ENCODE data around the gene NAV1.
"Not testable (repeated sequence)": the region's sequence is repeated elsewhere in the genome, so short reads cannot be mapped to it uniquely, and the experiment has no call there.

Gene NAV1

GRCh38 chr1:201515062-201515750 is 23.7 kb upstream of the NAV1 start:
- Histone ChIP-seq H3K27ac (no peak overlapping the region), H3K36me3 (no peaks in the 10 kb centered on the region), H3K27me3 (ENCODE audit: insufficient read depth, low read depth, severe bottlenecking) (no peaks in the 10 kb centered on the region), H3K4me3 (ENCODE audit: low read depth, low read length) (no peak overlapping the region), H3K9me3 (ENCODE audit: severe bottlenecking) (no peaks in the 10 kb centered on the region)
- DNase-seq, result no peak
- TF ChIP-seq, protein P1, sequence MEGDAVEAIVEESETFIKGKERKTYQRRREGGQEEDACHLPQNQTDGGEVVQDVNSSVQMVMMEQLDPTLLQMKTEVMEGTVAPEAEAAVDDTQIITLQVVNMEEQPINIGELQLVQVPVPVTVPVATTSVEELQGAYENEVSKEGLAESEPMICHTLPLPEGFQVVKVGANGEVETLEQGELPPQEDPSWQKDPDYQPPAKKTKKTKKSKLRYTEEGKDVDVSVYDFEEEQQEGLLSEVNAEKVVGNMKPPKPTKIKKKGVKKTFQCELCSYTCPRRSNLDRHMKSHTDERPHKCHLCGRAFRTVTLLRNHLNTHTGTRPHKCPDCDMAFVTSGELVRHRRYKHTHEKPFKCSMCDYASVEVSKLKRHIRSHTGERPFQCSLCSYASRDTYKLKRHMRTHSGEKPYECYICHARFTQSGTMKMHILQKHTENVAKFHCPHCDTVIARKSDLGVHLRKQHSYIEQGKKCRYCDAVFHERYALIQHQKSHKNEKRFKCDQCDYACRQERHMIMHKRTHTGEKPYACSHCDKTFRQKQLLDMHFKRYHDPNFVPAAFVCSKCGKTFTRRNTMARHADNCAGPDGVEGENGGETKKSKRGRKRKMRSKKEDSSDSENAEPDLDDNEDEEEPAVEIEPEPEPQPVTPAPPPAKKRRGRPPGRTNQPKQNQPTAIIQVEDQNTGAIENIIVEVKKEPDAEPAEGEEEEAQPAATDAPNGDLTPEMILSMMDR (IDR thresholded peaks at IDR 0.05; ENCODE audit: low read depth, low read length), result no peak

DNA sequence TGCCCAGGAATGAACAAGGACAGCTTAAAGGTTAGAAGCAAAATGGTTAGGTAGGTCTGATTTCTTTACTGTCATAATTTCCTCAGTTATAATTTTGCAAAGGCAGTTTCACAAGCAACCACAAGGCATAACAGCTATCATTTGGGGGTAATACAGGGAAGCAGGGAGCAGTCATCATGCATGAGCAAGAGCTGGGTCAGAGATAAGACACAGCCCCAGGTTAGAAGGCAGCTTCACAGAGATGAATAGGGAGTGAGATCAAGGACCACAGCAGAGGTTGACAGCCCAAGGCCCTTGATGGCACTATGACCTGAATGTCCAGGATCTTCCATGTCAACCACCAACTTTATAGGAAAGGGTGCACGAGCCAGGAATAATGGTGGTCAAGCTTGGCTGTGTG is 23.0 kb upstream of the NAV1 start:
- no peak overlapping the region for H3K27ac ChIP-seq
- H3K27me3 ChIP-seq (ENCODE audit: insufficient read depth, low read depth, severe bottlenecking), result no peaks in the 10 kb centered on the region
- no peaks in the 10 kb centered on the region for H3K9me3 ChIP-seq (ENCODE audit: severe bottlenecking)
- no peak overlapping the region for H3K4me3 ChIP-seq (ENCODE audit: low read depth, low read length)
- no peak for DNase-seq
- H3K36me3 ChIP-seq, result no peaks in the 10 kb centered on the region
- TF ChIP-seq, protein P1 (IDR thresholded peaks at IDR 0.05; ENCODE audit: low read depth, low read length), result no peak

DNA sequence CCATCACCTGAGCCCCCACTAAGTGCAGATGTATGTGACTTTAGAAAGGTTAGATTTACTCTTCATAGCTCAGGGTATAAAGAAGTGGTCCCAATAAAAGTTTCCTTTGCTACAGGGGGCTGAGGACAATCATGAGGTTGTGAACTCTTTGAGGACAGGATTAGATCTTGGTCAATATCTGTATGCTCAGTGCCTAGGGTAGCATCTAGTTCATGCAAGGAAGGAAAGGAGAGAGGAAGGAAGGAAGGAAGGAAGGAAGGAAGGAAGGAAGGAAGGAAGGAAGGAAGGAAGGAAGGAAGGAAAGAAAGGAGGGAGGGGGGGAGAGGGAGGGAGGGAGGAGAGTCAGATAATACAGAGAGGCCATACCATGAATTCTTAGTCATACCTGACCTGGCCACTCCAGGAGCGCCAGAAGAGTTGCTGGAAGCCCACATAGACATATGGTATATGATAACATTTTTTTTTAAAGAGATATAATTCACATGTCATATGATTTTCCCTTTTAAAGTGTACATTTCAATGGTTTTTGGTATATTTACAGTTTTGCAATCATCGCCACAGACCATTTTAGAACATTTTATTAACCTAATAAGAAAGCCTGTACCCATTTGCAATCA is 22.3 kb upstream of the NAV1 start:
- 0 out of 2 replicates have a peak overlapping the region, but pooled peaks have one; percentile 2 for H3K27ac ChIP-seq

DNA sequence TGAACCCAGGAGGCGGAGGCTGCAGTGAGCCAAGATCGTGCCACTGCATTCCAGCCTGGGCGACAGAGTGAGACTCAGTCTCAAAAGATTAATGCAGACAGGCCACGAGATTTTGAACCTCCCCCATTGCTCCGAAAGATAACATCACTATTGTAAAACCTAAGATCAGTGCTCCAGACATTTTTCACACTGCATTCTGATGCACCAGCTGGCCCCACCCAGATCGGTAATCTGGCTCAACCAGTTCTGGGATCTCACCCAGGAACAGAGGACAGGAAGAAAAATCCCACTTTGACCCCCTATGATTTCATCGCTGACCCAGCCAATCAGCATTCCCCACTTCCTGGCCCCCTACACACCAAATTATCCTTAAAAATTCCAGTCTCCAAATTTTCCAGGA is 21.3 kb upstream of the NAV1 start:
- Histone ChIP-seq H3K27ac (peak overlapping the region; percentile 26), H3K9me3 (ENCODE audit: severe bottlenecking) (no peaks in the 10 kb centered on the region), H3K4me3 (ENCODE audit: low read depth, low read length) (no peak overlapping the region), H3K27me3 (ENCODE audit: insufficient read depth, low read depth, severe bottlenecking) (no peaks in the 10 kb centered on the region), H3K36me3 (no peaks in the 10 kb centered on the region)
- TF ChIP-seq, protein P1 (IDR thresholded peaks at IDR 0.05; ENCODE audit: low read depth, low read length), result no peak
- peak; percentile 66 for DNase-seq

More for the DNA sequence above, 22.3 kb upstream of the NAV1 start:
- TF ChIP-seq, protein P1 (IDR thresholded peaks at IDR 0.05; ENCODE audit: low read depth, low read length), result no peak
- Histone ChIP-seq H3K9me3 (ENCODE audit: severe bottlenecking) (no peaks in the 10 kb centered on the region), H3K27me3 (ENCODE audit: insufficient read depth, low read depth, severe bottlenecking) (no peaks in the 10 kb centered on the region), H3K4me3 (ENCODE audit: low read depth, low read length) (no peak overlapping the region), H3K36me3 (no peaks in the 10 kb centered on the region)
- DNase-seq, result no peak

- no peak for DNase-seq
- no peak overlapping the region for H3K27ac ChIP-seq
- TF ChIP-seq, protein P1 (IDR thresholded peaks at IDR 0.05; ENCODE audit: low read depth, low read length), result no peak
Observed at GRCh38 chr1:201518071-201518470, 20.9 kb upstream of the NAV1 start.

DNA sequence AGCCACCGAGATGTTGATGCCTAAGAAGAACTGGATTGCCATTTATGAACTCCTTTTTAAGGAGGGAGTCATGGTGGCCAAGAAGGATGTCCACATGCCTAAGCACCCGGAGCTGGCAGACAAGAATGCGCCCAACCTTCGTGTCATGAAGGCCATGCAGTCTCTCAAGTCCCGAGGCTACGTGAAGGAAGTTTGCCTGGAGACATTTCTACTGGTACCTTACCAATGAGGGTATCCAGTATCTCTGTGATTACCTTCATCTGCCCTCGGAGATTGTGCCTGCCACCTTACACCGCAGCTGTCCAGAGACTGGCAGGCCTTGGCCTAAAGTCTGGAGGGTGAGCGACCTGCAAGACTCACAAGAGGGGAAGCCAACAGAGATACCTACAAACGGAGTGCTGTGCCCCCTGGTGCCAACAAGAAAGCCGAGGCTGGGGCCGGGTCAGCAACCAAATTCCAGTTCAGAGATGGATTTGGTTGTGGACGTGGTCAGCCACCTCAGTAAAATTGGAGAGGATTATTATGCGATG is 18.8 kb upstream of the NAV1 start:
- not testable (repeated sequence) for H3K4me3 ChIP-seq (ENCODE audit: low read depth, low read length); H3K36me3 ChIP-seq; DNase-seq; H3K27ac ChIP-seq; H3K27me3 ChIP-seq (ENCODE audit: insufficient read depth, low read depth, severe bottlenecking)
- peaks cover 19% of the 10 kb centered on the region for H3K9me3 ChIP-seq (ENCODE audit: severe bottlenecking)

More at GRCh38 chr1:201518071-201518470, 20.9 kb upstream of the NAV1 start:
- peaks cover under 1% of the 10 kb centered on the region for H3K9me3 ChIP-seq (ENCODE audit: severe bottlenecking)
- no peak overlapping the region for H3K4me3 ChIP-seq (ENCODE audit: low read depth, low read length)
- no peaks in the 10 kb centered on the region for H3K36me3 ChIP-seq
- H3K27me3 ChIP-seq (ENCODE audit: insufficient read depth, low read depth, severe bottlenecking), result no peaks in the 10 kb centered on the region
